DND-41 (cell line): Measurements from ENCODE around the gene BLVRA.
A peak's percentile ranks its signal among the peaks of the same experiment; 100 is the strongest.

Experiments used
- ATAC-seq: fragments of 200-7000 bp; cut with Tn5 transposase; 3 replicates; pipeline ENCODE4 v1.9.1; 2021; ENCODE audit warnings: low read depth; ENCODE audit not compliant: insufficient read depth
- DNase-seq: peaks from one replicate; pipeline ENCODE4 v3.0.0-alpha.2; 2020
- H2AFZ ChIP-seq: 2 replicates; pipeline ENCODE4 v1.6.0; 2012; ENCODE audit warnings: low read depth, low read length
- H3K27ac ChIP-seq: 2 replicates; pipeline ENCODE4 v1.5.1; 2012; ENCODE audit warnings: low read length, inconsistent platforms
- H3K27me3 ChIP-seq: fragments of 200-600 bp; sonication (generic); 2 replicates; pipeline ENCODE4 v1.6.0; 2012; ENCODE audit warnings: low read length, mild to moderate bottlenecking, inconsistent platforms; ENCODE audit not compliant: insufficient read depth, poor library complexity
- H3K36me3 ChIP-seq: 2 replicates; pipeline ENCODE4 v1.5.1; 2012; ENCODE audit warnings: low read length, inconsistent platforms; ENCODE audit not compliant: insufficient read depth
- H3K4me1 ChIP-seq: 2 replicates; pipeline ENCODE4 v1.5.1; 2012; ENCODE audit warnings: mild to moderate bottlenecking, low read length; ENCODE audit not compliant: insufficient read depth
- H3K4me2 ChIP-seq: 2 replicates; pipeline ENCODE4 v1.6.0; 2012; ENCODE audit warnings: mild to moderate bottlenecking, moderate library complexity, low read length, inconsistent platforms; ENCODE audit not compliant: insufficient read depth
- H3K4me3 ChIP-seq, 2 experiments: fragments of 200-600 bp in 1 of 2; shearing (Covaris generic) in 1 of 2; 2 replicates each; pipeline ENCODE4 v1.5.1; 2012 to 2016; ENCODE audit warnings: inconsistent platforms in 2 of 2, low read length in 2 of 2, mild to moderate bottlenecking in 2 of 2, low read depth in 1 of 2, moderate library complexity in 1 of 2
- H3K79me2 ChIP-seq: 2 replicates; pipeline ENCODE4 v1.6.0; 2012; ENCODE audit warnings: low read length, inconsistent platforms; ENCODE audit not compliant: insufficient read depth
- H3K9ac ChIP-seq: 2 replicates; pipeline ENCODE4 v1.6.0; 2012; ENCODE audit warnings: low read depth, mild to moderate bottlenecking, inconsistent platforms, low read length, moderate library complexity
- H3K9me3 ChIP-seq: 2 replicates; pipeline ENCODE4 v1.5.1; 2012; ENCODE audit warnings: low read length, moderate library complexity, mild to moderate bottlenecking, inconsistent platforms; ENCODE audit not compliant: insufficient read depth, severe bottlenecking
- H4K20me1 ChIP-seq: 2 replicates; pipeline ENCODE4 v1.6.0; 2012; ENCODE audit warnings: low read length; ENCODE audit not compliant: insufficient read depth
- EZH2 ChIP-seq: IDR thresholded peaks from 3 replicates; pipeline ENCODE4 v1.6.1; 2012; ENCODE audit warnings: borderline replicate concordance, low read depth, mild to moderate bottlenecking, moderate library complexity, low read length, inconsistent platforms; ENCODE audit not compliant: severe bottlenecking
- TF ChIP-seq, protein P1 (sequence below): IDR thresholded peaks from 2 replicates; pipeline ENCODE4 v1.5.1; 2012; ENCODE audit warnings: borderline replicate concordance, low read length, moderate library complexity, mild to moderate bottlenecking; ENCODE audit not compliant: poor library complexity, severe bottlenecking; ENCODE audit errors: extremely low read depth

BLVRA gene

DNA sequence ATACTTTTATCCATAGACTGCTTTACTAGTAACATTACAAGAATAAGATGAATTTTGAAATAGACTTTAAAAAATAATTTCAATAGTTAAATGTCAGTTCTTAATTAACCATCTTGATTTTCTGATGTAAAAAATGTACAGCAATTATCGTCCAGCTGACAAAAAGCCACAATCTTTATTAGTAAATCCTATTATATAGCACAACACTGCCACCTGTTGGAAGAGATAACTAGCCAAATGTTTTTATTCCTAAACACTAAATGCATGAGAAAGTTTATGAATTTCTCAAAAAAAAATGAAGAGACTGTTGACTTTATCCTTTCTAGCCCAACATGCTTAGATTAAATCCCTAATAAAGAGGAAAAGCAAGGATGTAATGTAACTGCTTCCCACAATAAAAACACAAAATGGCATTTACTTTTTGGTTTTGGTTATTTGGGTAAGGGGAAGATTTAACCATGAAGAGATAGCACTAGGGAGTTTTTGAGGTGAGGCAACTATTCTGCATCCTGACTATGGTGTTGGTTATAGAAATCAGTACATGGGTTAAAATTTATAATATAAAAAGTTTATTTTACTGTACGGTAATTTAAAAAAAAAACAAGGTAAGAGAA lies 37.2 kb upstream of the BLVRA start:
- Histone ChIP-seq H3K9me3 (no peaks in the 10 kb centered on the region), H4K20me1 (peaks cover 45% of the 10 kb centered on the region; the same call in 1 of the 2 replicates), H3K4me2 (no peak overlapping the region), H3K27me3 (no peaks in the 10 kb centered on the region), H3K4me1 (peaks cover 4% of the 10 kb centered on the region; the same call in 1 of the 2 replicates), H3K9ac (no peak overlapping the region), H3K4me3 (no peak overlapping the region), H3K36me3 (no peaks in the 10 kb centered on the region; the same call in 1 of the 2 replicates), H3K27ac (no peak overlapping the region), H3K79me2 (peaks cover 100% of the 10 kb centered on the region), H2AFZ (no peak overlapping the region)
- DNase-seq: no peak
- TF ChIP-seq, protein P1, sequence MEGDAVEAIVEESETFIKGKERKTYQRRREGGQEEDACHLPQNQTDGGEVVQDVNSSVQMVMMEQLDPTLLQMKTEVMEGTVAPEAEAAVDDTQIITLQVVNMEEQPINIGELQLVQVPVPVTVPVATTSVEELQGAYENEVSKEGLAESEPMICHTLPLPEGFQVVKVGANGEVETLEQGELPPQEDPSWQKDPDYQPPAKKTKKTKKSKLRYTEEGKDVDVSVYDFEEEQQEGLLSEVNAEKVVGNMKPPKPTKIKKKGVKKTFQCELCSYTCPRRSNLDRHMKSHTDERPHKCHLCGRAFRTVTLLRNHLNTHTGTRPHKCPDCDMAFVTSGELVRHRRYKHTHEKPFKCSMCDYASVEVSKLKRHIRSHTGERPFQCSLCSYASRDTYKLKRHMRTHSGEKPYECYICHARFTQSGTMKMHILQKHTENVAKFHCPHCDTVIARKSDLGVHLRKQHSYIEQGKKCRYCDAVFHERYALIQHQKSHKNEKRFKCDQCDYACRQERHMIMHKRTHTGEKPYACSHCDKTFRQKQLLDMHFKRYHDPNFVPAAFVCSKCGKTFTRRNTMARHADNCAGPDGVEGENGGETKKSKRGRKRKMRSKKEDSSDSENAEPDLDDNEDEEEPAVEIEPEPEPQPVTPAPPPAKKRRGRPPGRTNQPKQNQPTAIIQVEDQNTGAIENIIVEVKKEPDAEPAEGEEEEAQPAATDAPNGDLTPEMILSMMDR: peak; percentile 76
- no peak for TF ChIP-seq EZH2
- no peak for ATAC-seq

DNA sequence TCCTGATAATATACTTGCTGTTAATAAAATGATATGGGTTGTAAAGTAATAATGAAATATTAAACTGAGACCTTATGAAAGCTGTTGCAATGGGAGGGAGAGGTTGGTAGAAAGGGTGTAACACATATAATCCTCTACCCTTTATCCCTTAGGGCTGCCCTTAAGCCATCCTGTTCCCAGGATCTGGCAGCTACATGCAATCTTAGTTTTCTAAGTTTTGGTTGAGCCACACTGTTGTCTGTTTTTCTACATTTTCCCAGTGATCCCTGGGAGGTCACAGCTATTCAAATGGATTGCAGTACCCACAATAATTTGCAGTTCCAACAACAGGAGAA lies 35.5 kb upstream of the BLVRA start:
- Histone ChIP-seq H3K9ac (no peak overlapping the region), H3K27me3 (no peaks in the 10 kb centered on the region), H3K4me3 (no peak overlapping the region), H3K36me3 (no peaks in the 10 kb centered on the region; the same call in 1 of the 2 replicates), H4K20me1 (peaks cover 47% of the 10 kb centered on the region; the same call in 1 of the 2 replicates), H3K27ac (no peak overlapping the region), H2AFZ (no peak overlapping the region), H3K4me2 (no peak overlapping the region), H3K4me1 (peaks cover 19% of the 10 kb centered on the region), H3K79me2 (peaks cover 98% of the 10 kb centered on the region), H3K9me3 (no peaks in the 10 kb centered on the region)
- TF ChIP-seq EZH2: no peak
- TF ChIP-seq, protein P1: no peak
- no peak for DNase-seq
- ATAC-seq: no peak

DNA sequence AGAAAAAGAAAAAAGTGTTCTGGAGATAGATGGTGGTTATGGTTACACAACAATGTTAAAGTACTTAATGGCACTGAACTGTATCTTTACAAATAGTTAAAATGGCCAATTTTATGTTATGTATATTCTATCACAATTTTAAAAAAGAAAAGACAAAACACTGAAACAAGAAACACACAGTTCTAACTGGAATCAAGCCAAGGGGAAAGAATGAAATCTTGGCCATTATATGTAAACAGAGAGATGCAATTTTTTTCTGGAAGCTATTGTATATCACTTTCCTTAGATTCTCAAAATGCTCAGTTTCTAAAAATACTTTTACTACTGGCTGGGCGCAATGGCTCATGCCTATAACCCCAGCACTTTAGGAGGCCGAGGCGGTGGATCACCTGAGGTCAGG lies 33.2 kb upstream of the BLVRA start:
- no peak overlapping the region for H3K4me3 ChIP-seq
- H3K4me1 ChIP-seq: peaks cover 31% of the 10 kb centered on the region
- H3K9me3 ChIP-seq: no peaks in the 10 kb centered on the region
- H3K36me3 ChIP-seq: no peaks in the 10 kb centered on the region; the same call in 1 of the 2 replicates
- no peak overlapping the region for H3K4me2 ChIP-seq
- no peak for TF ChIP-seq EZH2
- no peaks in the 10 kb centered on the region for H3K27me3 ChIP-seq
- DNase-seq (no peak), ATAC-seq (no peak)
- H4K20me1 ChIP-seq: peaks cover 34% of the 10 kb centered on the region; the same call in 1 of the 2 replicates
- no peak overlapping the region for H2AFZ ChIP-seq
- H3K9ac ChIP-seq: no peak overlapping the region
- peaks cover 96% of the 10 kb centered on the region for H3K79me2 ChIP-seq
- H3K27ac ChIP-seq: no peak overlapping the region

DNA sequence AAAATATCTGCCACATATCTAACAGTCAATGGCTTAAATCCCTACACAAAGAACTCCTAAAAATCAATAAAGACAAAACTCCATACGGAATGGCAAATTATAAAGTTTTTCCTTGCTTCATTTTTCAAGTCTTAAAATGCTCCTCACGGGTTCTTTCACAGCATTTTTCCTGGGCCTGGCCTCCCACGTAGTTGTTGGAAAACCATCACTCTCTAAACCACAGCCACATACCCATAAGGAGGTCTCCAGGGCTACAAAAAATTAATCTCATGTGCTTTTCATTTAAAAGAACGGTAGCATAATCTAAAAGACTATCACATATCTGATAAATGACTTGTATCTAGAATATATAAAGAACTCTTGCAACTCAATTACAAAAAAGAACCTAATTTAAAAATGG lies 32.0 kb upstream of the BLVRA start:
- H3K9ac ChIP-seq: no peak overlapping the region
- H3K4me3 ChIP-seq: no peak overlapping the region
- no peaks in the 10 kb centered on the region for H3K36me3 ChIP-seq
- H4K20me1 ChIP-seq: peaks cover 25% of the 10 kb centered on the region; the same call in 1 of the 2 replicates
- peaks cover 35% of the 10 kb centered on the region for H3K4me1 ChIP-seq
- H3K4me2 ChIP-seq: peak overlapping the region; percentile 80; the same call in 1 of the 2 replicates
- DNase-seq: no peak
- H3K79me2 ChIP-seq: peaks cover 84% of the 10 kb centered on the region
- no peak overlapping the region for H3K27ac ChIP-seq
- no peaks in the 10 kb centered on the region for H3K27me3 ChIP-seq
- H2AFZ ChIP-seq: no peak overlapping the region
- no peak for ATAC-seq
- H3K9me3 ChIP-seq: no peaks in the 10 kb centered on the region
- TF ChIP-seq EZH2: no peak
- TF ChIP-seq, protein P1: no peak
